Mucosa of rectum (tissue), 2 donors: ENCODE data around the gene ZFR2.

Experiments used
- H3K27ac ChIP-seq, 2 donors: one replicate each; pipeline ENCODE4 v1.7.0; 2013; ENCODE audit warnings: inconsistent platforms in 2 of 2, low read depth in 2 of 2, low read length in 2 of 2
- H3K27me3 ChIP-seq, 2 donors: one replicate each; pipeline ENCODE4 v1.7.0; 2013; ENCODE audit warnings: low read length in 2 of 2; ENCODE audit not compliant: control insufficient read depth in 2 of 2, insufficient read depth in 2 of 2
- H3K36me3 ChIP-seq, 2 donors: one replicate each; pipeline ENCODE4 v1.7.0; 2013; ENCODE audit warnings: low read length in 2 of 2; ENCODE audit not compliant: control insufficient read depth in 2 of 2, insufficient read depth in 2 of 2
- H3K4me1 ChIP-seq, 2 donors: one replicate each; pipeline ENCODE4 v1.7.0; 2013; ENCODE audit warnings: low read length in 2 of 2, mild to moderate bottlenecking in 1 of 2; ENCODE audit not compliant: control insufficient read depth in 2 of 2, insufficient read depth in 2 of 2
- H3K4me3 ChIP-seq, 2 donors: one replicate each; pipeline ENCODE4 v1.7.0; 2013; ENCODE audit warnings: low read length in 2 of 2
- H3K9ac ChIP-seq, 2 donors: one replicate each; pipeline ENCODE4 v1.7.0; 2013; ENCODE audit warnings: low read length in 2 of 2, low read depth in 1 of 2, mild to moderate bottlenecking in 1 of 2
- H3K9me3 ChIP-seq, 2 donors: one replicate each; pipeline ENCODE4 v1.7.0; 2013; ENCODE audit warnings: low read length in 2 of 2; ENCODE audit not compliant: control insufficient read depth in 2 of 2
- donor health status: healthy.
- donor health status: Normal muscosa, but diverticular disease.

The ZFR2 gene

DNA sequence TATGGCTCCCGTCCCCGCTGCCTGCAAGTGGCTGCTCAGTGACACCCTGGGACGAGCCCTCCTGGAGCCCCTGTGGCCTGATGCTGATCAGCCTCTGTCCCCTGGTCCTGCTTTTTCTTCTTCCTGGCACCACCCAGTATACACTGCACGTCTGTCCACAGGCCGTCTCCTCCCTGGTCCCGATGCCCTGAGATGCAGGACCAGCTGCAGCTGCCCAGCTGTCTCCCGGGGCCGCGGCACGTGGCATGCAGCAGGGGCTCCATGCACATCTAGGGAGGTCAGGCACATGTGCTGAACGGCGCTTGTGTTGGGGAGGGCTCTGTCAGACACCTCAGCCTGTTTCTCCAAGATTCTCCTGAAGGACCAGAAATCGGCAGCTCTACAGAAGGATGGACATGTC is 30.2 kb downstream of the ZFR2 start:
- H3K9ac ChIP-seq: no peak overlapping the region
- H3K27me3 ChIP-seq: peaks cover 0 to 2% of the 10 kb centered on the region in 2 donors
- no peak overlapping the region for H3K4me3 ChIP-seq
- no peaks in the 10 kb centered on the region for H3K36me3 ChIP-seq
- H3K27ac ChIP-seq: no peak overlapping the region
- no peaks in the 10 kb centered on the region for H3K4me1 ChIP-seq
- H3K9me3 ChIP-seq: no peaks in the 10 kb centered on the region

DNA sequence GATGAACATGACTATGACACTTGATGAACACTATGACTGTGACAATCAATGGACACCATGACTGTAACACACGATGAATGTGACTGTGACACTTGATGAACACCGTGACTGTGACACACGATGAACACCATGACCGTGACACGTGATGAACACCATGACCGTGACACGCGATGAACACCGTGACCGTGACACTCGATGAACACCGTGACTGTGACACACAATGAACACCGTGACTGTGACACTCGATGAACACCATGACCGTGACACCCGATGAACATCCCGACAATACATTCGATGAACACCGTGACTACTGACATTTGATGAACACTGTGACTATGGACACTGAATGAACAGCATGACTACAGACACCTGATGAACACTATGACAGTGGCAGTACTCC is 30.9 kb downstream of the ZFR2 start:
- Histone ChIP-seq H3K4me3 (no peak overlapping the region), H3K9me3 (no peaks in the 10 kb centered on the region), H3K36me3 (no peaks in the 10 kb centered on the region)

DNA sequence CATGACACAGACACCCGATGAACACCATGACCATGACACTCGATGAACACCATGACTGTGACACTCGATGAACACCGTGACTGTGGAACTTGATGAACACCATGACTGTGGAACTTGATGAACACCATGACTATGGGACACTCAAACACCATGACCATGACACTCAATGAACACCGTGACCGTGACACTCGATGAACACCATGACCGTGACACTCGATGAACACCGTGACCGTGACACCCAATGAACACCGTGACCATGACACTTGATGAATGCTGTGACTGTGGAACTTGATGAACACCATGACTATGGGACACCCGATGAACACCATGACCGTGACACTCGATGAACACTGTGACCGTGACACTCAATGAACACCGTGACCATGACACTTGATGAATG is 31.5 kb downstream of the ZFR2 start:
- no peaks in the 10 kb centered on the region for H3K4me1 ChIP-seq
- H3K4me3 ChIP-seq: no peak overlapping the region
- no peaks in the 10 kb centered on the region for H3K9me3 ChIP-seq
- H3K27ac ChIP-seq: no peak overlapping the region
- peaks cover 0 to 2% of the 10 kb centered on the region in 2 donors for H3K27me3 ChIP-seq
- no peaks in the 10 kb centered on the region for H3K36me3 ChIP-seq
- H3K9ac ChIP-seq: no peak overlapping the region

More for the DNA sequence above, 30.9 kb downstream of the ZFR2 start:
- no peaks in the 10 kb centered on the region for H3K4me1 ChIP-seq
- H3K9ac ChIP-seq: no peak overlapping the region
- H3K27me3 ChIP-seq: peaks cover 0 to 2% of the 10 kb centered on the region in 2 donors
- H3K27ac ChIP-seq: no peak overlapping the region

DNA sequence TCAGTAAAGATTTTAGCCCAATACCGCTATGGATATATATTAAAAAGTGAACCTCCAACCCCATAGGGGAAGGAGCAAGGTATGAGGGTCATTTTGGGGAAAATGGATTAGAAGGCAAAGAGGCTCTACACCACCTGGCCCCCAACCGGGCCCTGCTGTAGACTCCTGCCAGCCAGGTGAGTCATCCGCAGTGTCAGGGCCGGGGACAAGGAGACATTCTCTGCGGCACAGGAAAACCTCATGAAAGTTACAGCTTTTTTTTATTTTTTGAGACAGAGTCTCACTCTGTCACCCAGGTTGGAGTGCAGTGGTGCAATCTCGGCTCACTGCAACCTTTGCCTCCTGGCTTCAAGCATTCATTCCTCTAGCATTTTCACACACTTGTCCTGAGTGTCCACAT is 32.0 kb downstream of the ZFR2 start:
- Histone ChIP-seq H3K9ac (no peak overlapping the region), H3K4me1 (no peaks in the 10 kb centered on the region), H3K36me3 (no peaks in the 10 kb centered on the region), H3K27me3 (peaks cover 0 to 2% of the 10 kb centered on the region in 2 donors), H3K4me3 (no peak overlapping the region), H3K9me3 (no peaks in the 10 kb centered on the region), H3K27ac (no peak overlapping the region)

DNA sequence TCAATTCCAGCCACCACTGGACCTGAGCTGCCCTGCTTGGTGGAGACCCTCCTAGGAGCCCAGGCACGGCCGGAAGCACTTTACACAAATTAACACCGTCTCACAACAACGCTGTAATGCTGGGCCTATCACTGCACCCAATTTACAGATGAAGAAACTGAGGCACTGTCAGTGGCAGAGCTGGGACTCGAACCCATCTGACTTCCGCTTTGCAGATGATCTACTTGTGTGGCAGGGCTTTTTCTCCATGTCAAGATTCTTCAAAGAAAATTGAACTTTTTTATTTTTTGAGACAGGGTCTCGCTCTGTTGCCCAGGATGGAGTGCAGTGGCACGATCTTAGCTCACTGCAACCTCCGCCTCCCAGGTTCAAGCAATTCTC is 33.8 kb downstream of the ZFR2 start:
- Histone ChIP-seq H3K4me1 (no peaks in the 10 kb centered on the region), H3K9me3 (no peaks in the 10 kb centered on the region), H3K9ac (no peak overlapping the region), H3K27ac (no peak overlapping the region), H3K4me3 (no peak overlapping the region), H3K27me3 (no peaks in the 10 kb centered on the region), H3K36me3 (no peaks in the 10 kb centered on the region)

DNA sequence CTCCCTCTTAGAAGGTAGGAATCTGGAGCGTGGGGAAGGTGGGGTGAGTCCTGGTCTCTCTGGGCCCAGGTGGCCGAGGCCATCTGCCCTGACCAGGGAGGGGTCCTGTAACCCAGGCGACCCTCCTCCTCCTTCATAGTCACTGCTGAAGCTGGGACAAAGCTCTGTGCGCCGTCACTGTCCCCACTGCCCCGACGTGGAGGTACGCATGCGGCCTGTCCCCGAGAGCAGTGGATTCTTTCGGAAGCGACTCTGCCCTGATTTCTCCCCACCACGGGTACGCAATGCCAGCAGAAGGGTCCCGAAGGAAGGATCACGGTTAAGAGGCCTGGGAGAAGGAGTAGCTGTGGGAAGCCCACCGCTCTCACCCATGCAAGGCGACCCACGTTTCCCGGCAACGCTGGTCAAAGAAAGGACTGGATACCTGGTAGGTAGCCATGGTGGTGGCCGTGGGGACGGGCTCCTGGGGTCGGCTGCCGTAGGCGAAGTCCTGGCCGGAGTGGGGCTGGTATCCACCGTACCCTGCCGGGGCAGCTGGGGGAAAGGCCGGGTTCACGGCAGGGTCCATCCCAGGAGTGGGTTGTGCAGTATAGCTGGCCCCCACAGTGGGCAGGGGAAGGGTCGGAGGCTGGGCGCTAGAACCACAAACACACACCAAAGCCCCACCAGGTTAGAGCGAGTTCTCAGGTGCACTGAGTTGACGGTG is 34.3 kb downstream of the ZFR2 start:
- no peak overlapping the region for H3K9ac ChIP-seq
- H3K27me3 ChIP-seq: no peaks in the 10 kb centered on the region
- H3K4me1 ChIP-seq: no peaks in the 10 kb centered on the region
- no peak overlapping the region for H3K27ac ChIP-seq
- no peaks in the 10 kb centered on the region for H3K36me3 ChIP-seq
- no peak overlapping the region for H3K4me3 ChIP-seq
- H3K9me3 ChIP-seq: no peaks in the 10 kb centered on the region

DNA sequence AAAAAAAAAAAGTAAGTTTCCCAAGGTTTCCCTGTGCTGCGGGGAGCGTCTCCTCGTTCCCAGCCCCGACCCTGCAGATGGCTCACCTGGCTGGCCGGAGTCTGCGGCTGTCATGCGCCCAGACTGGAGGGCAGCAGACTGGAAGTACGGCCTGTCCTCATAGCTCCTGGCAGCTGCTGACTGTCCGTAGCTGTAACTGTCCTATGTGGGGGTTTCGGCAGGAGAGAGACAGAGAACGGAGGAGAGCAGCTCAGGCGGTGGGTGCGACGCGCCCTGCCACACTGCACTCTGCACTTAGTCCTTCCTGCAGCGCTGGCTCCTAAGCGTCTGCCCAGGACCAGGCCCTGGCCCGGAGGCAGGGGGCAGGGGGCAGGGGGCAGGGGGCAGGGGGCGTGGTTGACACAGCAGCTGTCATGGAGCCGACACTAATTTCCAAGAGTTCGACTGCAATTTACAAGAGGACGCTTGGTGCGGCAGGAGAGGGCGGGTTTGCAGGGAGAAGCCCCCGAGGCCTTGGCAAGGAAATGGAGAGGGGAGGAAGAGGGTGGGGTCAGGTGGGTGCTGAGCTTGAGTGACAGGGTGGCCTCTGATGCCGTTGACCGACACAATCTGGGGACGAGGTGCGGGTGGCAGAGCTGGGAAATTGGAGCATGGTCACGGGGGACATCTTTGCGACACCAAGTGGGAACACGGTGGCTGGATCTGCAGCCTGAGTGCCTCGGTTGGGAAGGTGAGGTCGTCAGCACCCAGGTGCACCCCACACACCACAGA is 35.1 kb downstream of the ZFR2 start:
- Histone ChIP-seq H3K9ac (no peak overlapping the region), H3K27me3 (no peaks in the 10 kb centered on the region), H3K36me3 (no peaks in the 10 kb centered on the region), H3K4me1 (no peaks in the 10 kb centered on the region), H3K27ac (no peak overlapping the region), H3K4me3 (no peak overlapping the region), H3K9me3 (no peaks in the 10 kb centered on the region)

DNA sequence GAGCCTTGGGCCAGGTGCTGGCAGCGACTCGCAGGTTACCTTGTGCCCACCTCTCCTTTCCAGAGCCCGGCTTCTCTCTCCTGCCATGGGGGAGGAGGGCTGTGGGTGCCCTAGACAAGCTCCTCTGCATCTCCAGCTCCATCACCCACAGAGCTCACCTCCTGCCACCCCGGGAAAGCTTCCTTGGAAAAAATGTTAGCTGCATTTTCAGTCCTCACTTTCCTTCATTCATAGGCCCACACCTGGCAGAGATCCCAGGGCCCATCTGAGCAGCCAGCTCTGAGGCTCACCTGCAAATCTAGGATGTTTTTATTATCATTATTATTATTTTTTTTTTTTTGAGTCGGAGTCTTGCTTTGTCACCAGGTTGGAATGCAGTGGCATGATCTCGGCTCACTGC is 36.8 kb downstream of the ZFR2 start:
- no peaks in the 10 kb centered on the region for H3K4me1 ChIP-seq
- H3K36me3 ChIP-seq: no peaks in the 10 kb centered on the region
- H3K4me3 ChIP-seq: no peak overlapping the region
- H3K9ac ChIP-seq: no peak overlapping the region
- H3K27me3 ChIP-seq: no peaks in the 10 kb centered on the region
- H3K9me3 ChIP-seq: no peaks in the 10 kb centered on the region
- no peak overlapping the region for H3K27ac ChIP-seq

DNA sequence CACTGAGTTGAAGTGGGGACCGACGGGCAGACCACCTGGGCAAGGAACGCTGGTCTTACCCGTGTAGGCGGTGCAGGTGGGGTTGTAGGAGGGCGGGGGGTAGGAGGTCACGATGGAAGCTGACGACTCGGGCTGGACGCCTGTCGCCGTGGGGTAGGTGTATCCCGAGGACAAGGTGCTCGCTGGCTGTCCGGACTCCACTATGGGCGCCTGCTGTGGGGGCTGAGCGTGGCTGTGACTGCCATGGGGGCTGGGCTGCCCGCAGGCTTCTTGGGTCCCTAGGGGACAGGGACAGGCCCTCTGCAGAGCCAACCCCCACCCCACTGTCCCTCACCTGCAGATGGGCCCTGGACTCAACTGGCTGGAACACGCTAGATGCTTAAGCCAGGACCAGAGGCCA is 37.2 kb downstream of the ZFR2 start:
- H3K4me3 ChIP-seq: no peak overlapping the region
- no peak overlapping the region for H3K9ac ChIP-seq
- no peak overlapping the region for H3K27ac ChIP-seq
- no peaks in the 10 kb centered on the region for H3K9me3 ChIP-seq
- H3K27me3 ChIP-seq: no peaks in the 10 kb centered on the region
- no peaks in the 10 kb centered on the region for H3K4me1 ChIP-seq
- H3K36me3 ChIP-seq: no peaks in the 10 kb centered on the region

DNA sequence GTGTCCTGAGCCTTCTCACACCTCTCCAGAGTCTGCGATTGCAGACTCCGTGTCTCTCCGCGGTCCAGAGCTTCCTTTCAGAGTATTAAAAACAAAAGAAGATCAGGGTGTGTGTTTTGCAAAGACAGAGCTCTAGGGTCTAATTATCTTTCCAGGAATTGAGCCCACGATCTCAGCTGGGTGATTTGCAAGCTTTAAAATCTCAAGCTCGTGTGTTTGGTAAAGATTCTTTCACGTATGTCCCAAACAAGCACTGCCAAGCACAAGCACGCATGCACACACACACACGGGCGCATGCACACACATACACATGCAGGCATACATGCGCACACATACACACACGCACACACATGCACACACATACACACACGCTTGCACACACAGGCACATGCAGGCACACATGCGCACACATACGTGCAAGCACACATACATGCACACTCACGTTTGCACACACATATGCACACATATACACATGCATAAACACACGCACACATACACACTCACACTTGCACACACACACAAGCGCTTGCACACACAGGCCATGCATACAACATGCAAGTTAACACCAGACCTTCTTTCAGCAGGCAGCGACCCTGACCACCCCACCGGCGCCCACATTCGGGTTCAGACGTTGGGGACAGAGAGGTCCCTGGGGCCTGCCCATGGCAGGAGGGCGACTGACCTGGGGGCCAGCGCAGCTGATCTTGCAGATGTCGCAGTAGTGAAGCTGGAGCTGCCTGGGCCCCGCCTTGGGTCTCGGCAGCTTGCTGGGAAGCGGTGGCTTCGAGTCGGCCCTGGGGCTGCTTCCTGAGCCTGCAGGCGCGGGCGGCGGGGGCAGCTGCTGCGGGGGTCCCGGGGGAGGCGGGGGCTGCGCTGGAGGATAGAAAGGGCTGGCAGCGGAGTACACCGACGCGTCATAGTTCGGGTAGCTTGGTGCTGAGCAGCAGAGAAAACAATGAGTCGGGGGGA is 37.9 kb downstream of the ZFR2 start:
- Histone ChIP-seq H3K9ac (no peak overlapping the region), H3K4me1 (no peaks in the 10 kb centered on the region), H3K9me3 (no peaks in the 10 kb centered on the region), H3K4me3 (no peak overlapping the region), H3K27me3 (no peaks in the 10 kb centered on the region), H3K36me3 (no peaks in the 10 kb centered on the region), H3K27ac (no peak overlapping the region)
